Spinal cord (tissue), 10 donors: ENCODE measurements around the gene CDHR4. TPM values are rescaled to one million over a fixed set of nuclear protein-coding genes. Genes with fewer than 3 reads are reported as not detected.
"Not testable (repeated sequence)": the region's sequence is repeated elsewhere in the genome, so short reads cannot be mapped to it uniquely, and the experiment has no call there.

Source experiments
- DNase-seq, 6 donors: peaks; one replicate each; pipeline versions ENCODE4 v3.0.0 to v3.0.0-alpha.2; 2013 to 2015; ENCODE audit warnings: low spot score in 6 of 6, low read depth in 4 of 6
- H3K27ac ChIP-seq: one replicate; pipeline ENCODE4 v1.5.1; 2013; ENCODE audit warnings: low read depth, low read length, control low read depth
- H3K27me3 ChIP-seq: one replicate; pipeline ENCODE4 v1.6.1; 2013; ENCODE audit warnings: low read length; ENCODE audit not compliant: control insufficient read depth, insufficient read depth
- H3K36me3 ChIP-seq: one replicate; pipeline ENCODE4 v1.6.1; 2013; ENCODE audit warnings: low read length; ENCODE audit not compliant: control insufficient read depth, insufficient read depth
- H3K4me1 ChIP-seq: one replicate; pipeline ENCODE4 v1.6.1; 2013; ENCODE audit warnings: low read length; ENCODE audit not compliant: control insufficient read depth, insufficient read depth
- H3K4me3 ChIP-seq: one replicate; pipeline ENCODE4 v1.5.1; 2013; ENCODE audit warnings: low read depth, low read length, control low read depth
- H3K9me3 ChIP-seq: one replicate; pipeline ENCODE4 v1.6.1; 2013; ENCODE audit warnings: low read length; ENCODE audit not compliant: control insufficient read depth, insufficient read depth
- WGBS: methylation state at CpG from one replicate; pipeline ENCODE4 v1.1.5; 2013; ENCODE audit warnings: missing lambda C conversion rate; ENCODE audit not compliant: insufficient coverage; 5-methylcytosine and 5-hydroxymethylcytosine counted together
- polyA plus RNA-seq, 2 donors: library from polyadenylated mRNA; unstranded; fragments of 120-200 nt; gene quantifications; one replicate each; pipeline ENCODE4 v1.2.1, GENCODE V29; 2013; ENCODE audit not compliant: insufficient read length in 2 of 2
- total RNA-seq, 2 donors: library from RNA; depleted of rRNA in 1 of 2; stranded (reverse); fragments of 120-200 nt in 1 of 2; fragments of >200 nt in 1 of 2; gene quantifications; one replicate each; pipeline versions ENCODE4 v1.2.3 to v1.2.4, GENCODE V29; 2013 to 2014
- donor health status: healthy.

CDHR4 gene
- total and polyA plus RNA-seq, 4 donors: 0.10 to 0.59 (median 0.37) TPM

- Histone ChIP-seq H3K4me1 (no peaks in the 10 kb centered on the region), H3K36me3 (peaks cover 21% of the 10 kb centered on the region), H3K9me3 (no peaks in the 10 kb centered on the region), H3K27ac (no peak overlapping the region), H3K27me3 (no peaks in the 10 kb centered on the region), H3K4me3 (no peak overlapping the region)
- WGBS: 86% methylated on average over 1 of the region's 3 CpGs
- DNase-seq: no peak
Observed at GRCh38 chr3:49831341-49831740, 31.7 kb upstream of the CDHR4 start.

- H3K4me3 ChIP-seq: no peak overlapping the region
- 54% methylated on average over 4 of the region's 6 CpGs for WGBS
- no peaks in the 10 kb centered on the region for H3K9me3 ChIP-seq
- H3K36me3 ChIP-seq: peaks cover 12% of the 10 kb centered on the region
- H3K27me3 ChIP-seq: no peaks in the 10 kb centered on the region
- no peak for DNase-seq
- H3K4me1 ChIP-seq: no peaks in the 10 kb centered on the region
- H3K27ac ChIP-seq: peak overlapping the region; percentile 72
Observed at GRCh38 chr3:49826016-49826415, 26.3 kb upstream of the CDHR4 start.

GRCh38 chr3:49823131-49823530 is 23.5 kb upstream of the CDHR4 start:
- H3K9me3 ChIP-seq, H3K4me3 ChIP-seq, H3K27me3 ChIP-seq, H3K4me1 ChIP-seq, H3K27ac ChIP-seq, H3K36me3 ChIP-seq, DNase-seq: not testable (repeated sequence)
- 60% methylated on average over 1 of the region's 3 CpGs for WGBS

GRCh38 chr3:49813497-49814174 is 14.0 kb upstream of the CDHR4 start, which contains the start of gene UBA7:
UBA7 (minus strand) TSS chr3:49813953; CDS start chr3:49813787, 166 bp downstream.
- Histone ChIP-seq H3K27ac (peak within 1 kb of the TSS; percentile 74), H3K27me3 (no peaks in the 10 kb centered on the region), H3K36me3 (peaks cover 16% of the 10 kb centered on the region), H3K9me3 (no peaks in the 10 kb centered on the region), H3K4me1 (peaks cover 16% of the 10 kb centered on the region), H3K4me3 (peak within 1 kb of the TSS; percentile 45)
- peak in 3 of 6 donors; percentile 41 to 81 (median 64) for DNase-seq
- 52% methylated on average over 7 of the region's 9 CpGs for WGBS

- WGBS: 72% methylated on average over 7 of the region's 9 CpGs
- Histone ChIP-seq H3K27me3 (no peaks in the 10 kb centered on the region), H3K27ac (peak overlapping the region; percentile 74), H3K4me3 (peak overlapping the region; percentile 45), H3K36me3 (peaks cover 16% of the 10 kb centered on the region), H3K4me1 (peaks cover 18% of the 10 kb centered on the region), H3K9me3 (no peaks in the 10 kb centered on the region)
- DNase-seq: no peak
Observed at GRCh38 chr3:49812916-49813496, 13.3 kb upstream of the CDHR4 start.

- peaks cover 57% of the 10 kb centered on the region for H3K4me1 ChIP-seq
- no peak overlapping the region for H3K4me3 ChIP-seq
- peaks cover 30% of the 10 kb centered on the region for H3K36me3 ChIP-seq
- WGBS: 78% methylated on average over 8 of the region's 13 CpGs
- no peaks in the 10 kb centered on the region for H3K9me3 ChIP-seq
- no peaks in the 10 kb centered on the region for H3K27me3 ChIP-seq
- H3K27ac ChIP-seq: peak overlapping the region; percentile 89
- no peak for DNase-seq
Observed at GRCh38 chr3:49807431-49808114, 7.9 kb upstream of the CDHR4 start.

GRCh38 chr3:49806850-49807249 is 7.2 kb upstream of the CDHR4 start:
- Histone ChIP-seq H3K9me3 (no peaks in the 10 kb centered on the region), H3K27ac (peak overlapping the region; percentile 89), H3K36me3 (peaks cover 30% of the 10 kb centered on the region), H3K4me3 (no peak overlapping the region), H3K4me1 (peaks cover 56% of the 10 kb centered on the region), H3K27me3 (no peaks in the 10 kb centered on the region)
- DNase-seq: no peak
- WGBS: 92% methylated on average over 1 of the region's 2 CpGs

- Histone ChIP-seq H3K9me3 (no peaks in the 10 kb centered on the region), H3K27me3 (no peaks in the 10 kb centered on the region), H3K4me3 (no peak overlapping the region), H3K4me1 (peaks cover 56% of the 10 kb centered on the region), H3K36me3 (peaks cover 27% of the 10 kb centered on the region), H3K27ac (peak overlapping the region; percentile 89)
- peak in 1 of 6 donors; percentile 50 for DNase-seq
- 64% methylated on average over 6 of the region's 11 CpGs for WGBS
Observed at GRCh38 chr3:49805897-49806701, 6.4 kb upstream of the CDHR4 start.

- peak overlapping the region; percentile 85 for H3K27ac ChIP-seq
- H3K27me3 ChIP-seq: no peaks in the 10 kb centered on the region
- no peaks in the 10 kb centered on the region for H3K9me3 ChIP-seq
- H3K36me3 ChIP-seq: peaks cover 25% of the 10 kb centered on the region
- peak in 2 of 6 donors; percentile 42 to 74 for DNase-seq
- WGBS: 79% methylated on average over 1 of the region's 3 CpGs
- H3K4me3 ChIP-seq: no peak overlapping the region
- peaks cover 56% of the 10 kb centered on the region for H3K4me1 ChIP-seq
Observed at GRCh38 chr3:49805367-49805782, 5.7 kb upstream of the CDHR4 start.
